Mammary epithelial cell (primary cell): ENCODE results near the gene MLN.

Source experiments
- CTCF ChIP-seq, 2 donors: IDR thresholded peaks in 1 of 2; conservative IDR thresholded peaks in 1 of 2; 2 replicates each; pipeline ENCODE4 v1.5.1; 2011 to 2012; ENCODE audit warnings: inconsistent platforms in 2 of 2, low read length in 2 of 2, mild to moderate bottlenecking in 2 of 2, control low read depth in 1 of 2, low read depth in 1 of 2; ENCODE audit not compliant: insufficient read depth in 1 of 2; ENCODE audit errors: extremely low read depth in 1 of 2
- EZH2 ChIP-seq: IDR thresholded peaks from 2 replicates; pipeline ENCODE4 v1.6.1; 2012; ENCODE audit warnings: low read length, inconsistent platforms, borderline replicate concordance

- no peak for TF ChIP-seq CTCF (conservative IDR thresholded peaks at IDR 0.05 in 1 of 2, IDR thresholded peaks at IDR 0.05 in 1 of 2; ENCODE audit: extremely low read depth in 1 of 2, insufficient read depth in 1 of 2, low read depth in 1 of 2, low read length in 2 of 2)
- TF ChIP-seq EZH2 = no peak
Measured at GRCh38 chr6:33826537-33826936, 22.7 kb upstream of the MLN start.
